HT1080 (cell line): Measurements from ENCODE around the gene SH2D7. TPM values are rescaled to one million over a fixed set of nuclear protein-coding genes. Genes with fewer than 3 reads are reported as not detected.
"Not testable (repeated sequence)": the region's sequence is repeated elsewhere in the genome, so short reads cannot be mapped to it uniquely, and the experiment has no call there.

Source experiments
- DNase-seq: peaks from one replicate; pipeline ENCODE4 v3.0.0-alpha.2; 2015; ENCODE audit warnings: low read depth
- small RNA-seq: library from RNA; depleted of rRNA; stranded (forward); fragments of <200 nt; gene quantifications from one replicate; pipeline ENCODE3, GENCODE V24; 2014
- total RNA-seq: library from RNA; depleted of rRNA; stranded (reverse); fragments of >200 nt; shearing (Covaris generic); gene quantifications from 2 replicates; pipeline ENCODE4 v1.2.3, GENCODE V29; 2014; rRNA removed

The SH2D7 gene
- total RNA-seq, 1 experiment from 2014 or later = not detected

DNA sequence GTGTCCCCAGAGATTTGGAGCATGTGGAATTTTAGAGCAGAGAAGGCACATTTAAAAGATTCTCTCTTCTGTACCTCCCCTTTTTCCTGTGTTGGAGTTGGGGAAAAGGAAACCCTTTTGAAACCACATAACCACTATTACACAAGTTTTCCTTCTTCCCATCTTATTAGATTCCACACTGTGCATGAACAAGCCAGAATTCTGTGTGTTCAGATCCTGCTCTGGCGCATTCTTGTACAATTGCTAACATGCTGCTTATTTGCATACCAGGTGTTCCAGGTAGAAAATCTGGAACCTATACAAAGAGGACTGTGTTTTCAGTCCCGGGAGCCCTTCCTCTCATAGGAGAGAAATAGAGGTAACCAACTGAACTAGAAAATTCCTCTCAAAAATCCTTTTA, 41.4 kb downstream of the SH2D7 start:
- no peak for DNase-seq

DNA sequence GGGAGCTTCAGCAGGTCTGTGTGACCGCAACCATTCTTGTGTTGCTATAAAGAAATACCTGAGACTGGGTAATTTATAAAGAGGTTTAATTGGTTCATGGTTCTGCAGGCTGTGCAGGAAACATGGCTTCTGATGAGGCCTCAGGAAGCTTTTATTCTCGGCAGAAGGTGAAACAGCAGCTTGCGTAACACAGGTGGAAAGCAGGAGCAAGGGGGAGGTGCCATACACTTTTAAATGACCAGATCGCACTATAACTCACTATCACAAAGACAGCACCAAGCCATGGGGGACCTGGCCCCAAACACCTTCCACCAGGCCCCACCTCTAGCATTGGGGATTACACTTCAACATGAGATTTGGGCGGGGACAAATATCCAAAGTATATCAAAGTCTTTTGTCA, 47.2 kb downstream of the SH2D7 start:
- DNase-seq = no peak

DNA sequence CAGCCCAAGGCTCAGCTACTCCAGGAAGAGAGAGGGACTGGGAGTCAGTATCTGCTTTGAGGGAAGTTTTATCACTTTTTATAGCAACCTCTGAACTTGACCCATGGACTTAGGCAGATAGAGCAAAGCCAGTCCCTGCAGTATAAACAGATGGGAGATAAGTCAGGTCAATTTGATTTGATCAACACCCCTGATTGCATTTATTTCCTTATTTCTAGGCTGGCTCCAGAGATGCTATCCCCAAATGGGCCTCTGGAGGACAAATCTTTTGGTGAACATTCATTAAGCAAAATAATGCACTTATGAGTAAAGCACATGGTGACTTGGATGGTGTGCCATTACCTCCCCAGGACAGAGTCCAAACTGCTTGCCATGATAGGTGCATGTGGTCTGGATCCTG, 47.9 kb downstream of the SH2D7 start:
- no peak for DNase-seq

- DNase-seq = no peak
These were observed 50.0 kb downstream of the SH2D7 start for GRCh38 chr15:78142332-78142731.

DNA sequence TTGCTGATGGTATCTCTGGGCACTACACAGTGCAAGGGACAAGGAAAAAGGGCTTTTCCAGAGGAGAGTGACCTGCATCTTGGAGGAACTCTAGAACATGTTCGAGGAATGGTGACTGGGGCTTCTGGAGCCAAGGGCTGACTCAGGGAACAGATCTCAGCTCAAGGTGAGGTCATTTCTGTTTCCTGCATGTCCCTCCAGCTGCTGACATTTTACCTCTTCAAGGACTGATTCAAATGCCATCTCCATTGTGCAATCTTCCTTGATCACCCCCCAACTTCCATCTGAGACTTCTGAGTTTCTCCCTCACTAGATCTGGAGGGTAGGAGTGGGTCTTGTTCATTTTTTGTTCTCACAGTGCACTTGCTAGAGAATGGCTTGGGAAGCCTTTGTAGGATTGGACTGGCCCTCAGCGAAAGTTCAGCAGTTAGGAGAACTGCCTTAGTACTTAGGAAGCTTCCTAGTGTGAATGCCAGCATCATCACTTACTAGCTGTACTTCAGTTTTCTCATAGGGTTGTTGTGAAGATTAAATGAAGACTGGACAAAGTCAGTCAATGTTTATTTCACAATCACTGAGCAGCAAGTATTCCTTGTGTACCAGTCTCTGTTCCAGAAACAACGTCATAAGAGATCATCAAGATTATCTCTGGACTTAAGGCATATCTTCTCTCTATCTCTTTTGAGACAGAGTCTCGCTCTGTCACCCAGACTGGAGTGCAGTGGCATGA, 54.2 kb downstream of the SH2D7 start:
- DNase-seq = peak; percentile 30

DNA sequence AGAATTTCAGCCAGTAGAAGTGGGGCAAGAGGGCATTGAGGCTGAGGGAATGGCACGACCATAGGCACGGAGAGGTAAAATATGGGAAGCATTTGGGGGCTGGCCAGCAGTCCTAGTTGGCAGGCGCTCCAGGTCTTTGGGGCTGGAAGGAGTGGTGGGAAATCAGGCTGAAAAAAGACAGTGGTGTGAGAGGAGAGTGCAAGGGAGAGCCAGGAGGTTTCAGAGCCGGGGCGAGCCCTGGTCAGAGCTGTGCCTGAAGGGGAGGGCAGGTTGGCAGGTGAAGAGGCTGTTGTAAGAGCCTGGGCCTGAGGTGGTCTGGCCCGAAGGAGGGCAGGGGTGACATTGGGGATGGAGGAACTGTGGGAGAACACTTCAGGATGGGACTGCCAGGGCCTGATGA, 55.2 kb downstream of the SH2D7 start:
- DNase-seq = no peak

GRCh38 chr15:78148392-78149067, 56.2 kb downstream of the SH2D7 start:
- no peak for DNase-seq

DNA sequence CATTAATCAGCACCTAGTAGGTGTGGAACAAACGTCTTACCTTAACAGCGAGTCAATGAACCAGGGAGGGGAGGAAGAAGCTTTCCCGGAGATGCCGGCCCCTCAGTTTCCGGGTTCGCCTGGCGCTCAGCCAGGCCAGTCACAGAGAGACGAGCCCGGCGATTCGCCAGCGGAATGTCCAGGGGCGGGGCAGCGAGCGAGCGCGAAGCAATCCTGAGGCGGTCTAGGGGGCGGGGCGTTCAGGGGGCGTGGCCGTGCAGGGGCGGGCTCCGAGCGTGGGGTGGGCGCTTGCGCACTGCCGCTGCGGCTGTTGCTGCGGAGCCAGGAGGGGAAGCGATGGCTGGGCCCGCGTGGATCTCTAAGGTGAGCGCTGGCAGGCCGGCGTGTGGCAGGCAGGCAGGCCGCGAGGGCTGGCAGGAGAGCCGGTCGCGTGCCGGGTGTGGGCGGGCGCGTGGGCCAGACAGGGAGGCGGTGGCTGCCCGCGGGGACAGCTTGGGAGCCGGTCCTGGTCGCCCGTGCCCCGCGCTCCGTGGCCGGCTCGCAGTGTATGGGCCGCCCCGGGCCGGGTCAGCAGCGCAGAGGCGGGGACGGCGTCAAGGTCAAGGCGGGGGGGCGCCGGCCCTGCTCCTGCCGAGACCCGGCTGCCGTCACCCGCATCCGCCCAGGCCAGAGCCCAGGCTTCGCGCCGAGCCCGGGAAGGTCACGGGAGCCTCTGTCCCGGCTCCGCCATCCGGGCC, 56.9 kb downstream of the SH2D7 start, which contains the start of gene IDH3A:
IDH3A (plus strand) TSS at position 295 of the 737 bp plus-strand sequence; CDS start at position 337, 42 bp downstream.
- peak; percentile 90 for DNase-seq

GRCh38 chr15:78149805-78150751, 57.7 kb downstream of the SH2D7 start:
- peak; percentile 13 for DNase-seq

DNA sequence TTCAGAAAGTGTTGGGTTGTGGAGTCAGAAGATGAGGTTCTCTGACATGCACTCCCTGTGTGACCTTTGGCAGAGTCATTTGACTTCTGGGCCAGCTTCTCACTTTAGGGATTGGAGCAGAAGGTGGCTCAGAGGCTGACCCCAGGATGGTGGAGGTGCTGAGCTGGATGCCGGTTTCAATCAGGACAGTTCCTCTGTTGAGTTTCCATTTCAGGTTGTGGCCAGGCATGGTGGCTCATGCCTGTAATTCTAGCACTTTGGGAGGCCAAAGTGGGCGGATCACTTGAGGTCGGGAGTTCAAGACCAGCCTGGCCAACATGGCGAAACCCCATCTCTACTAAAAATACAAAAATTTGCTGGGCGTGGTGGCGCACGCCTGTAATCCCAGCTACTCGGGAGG, 58.7 kb downstream of the SH2D7 start:
- not testable (repeated sequence) for DNase-seq

Small RNA genes lying within 50 kb of the gene (small RNA-seq; reads per million reads assigned to genes)
- not detected for gene RF00092

Other genes starting within 250 kb of the SH2D7 start
- 13.3 and 15.9 TPM in 2 replicates for gene TBC1D2B, start 14.8 kb upstream of the SH2D7 start, total RNA-seq
- 0.08 TPM in 1 of 2 replicates, not detected in the other for gene CIB2, start 38.9 kb downstream of the SH2D7 start, total RNA-seq
- 48.9 and 74.8 TPM in 2 replicates for gene IDH3A, start 56.8 kb downstream of the SH2D7 start, total RNA-seq
- gene ACSBG1, start 142.0 kb downstream of the SH2D7 start, total RNA-seq = 0.20 and 0.24 TPM in 2 replicates
- gene DNAJA4, start 172.0 kb downstream of the SH2D7 start, total RNA-seq = not detected in 2 replicates
- gene SKIC8, start 207.0 kb downstream of the SH2D7 start, total RNA-seq = 87.7 and 90.9 TPM in 2 replicates
- gene CRABP1, start 247.8 kb downstream of the SH2D7 start, total RNA-seq = not detected in 2 replicates